Uterus (tissue), 2 donors: ENCODE data around the gene WDR86.

Experiments
- POLR2A ChIP-seq, 2 donors: fragments of 450-650 bp; IDR thresholded peaks; one replicate each; pipeline ENCODE4 v1.6.1; 2016; ENCODE audit warnings: antibody characterized with exemption in 2 of 2, mild to moderate bottlenecking in 1 of 2, moderate library complexity in 1 of 2
- TF ChIP-seq, protein P1 (sequence below), 4 experiments: fragments of 200-600 bp in 2 of 4; fragments of 450-650 bp in 2 of 4; sonication (generic) in 2 of 4; IDR thresholded peaks; one replicate each; pipeline ENCODE4 v1.5.1; 2016 to 2019; ENCODE audit warnings: antibody characterized with exemption in 4 of 4, mild to moderate bottlenecking in 2 of 4, moderate library complexity in 1 of 4

GRCh38 chr7:151435971-151436370 lies 26.1 kb upstream of the WDR86 start:
- TF ChIP-seq, protein P1, sequence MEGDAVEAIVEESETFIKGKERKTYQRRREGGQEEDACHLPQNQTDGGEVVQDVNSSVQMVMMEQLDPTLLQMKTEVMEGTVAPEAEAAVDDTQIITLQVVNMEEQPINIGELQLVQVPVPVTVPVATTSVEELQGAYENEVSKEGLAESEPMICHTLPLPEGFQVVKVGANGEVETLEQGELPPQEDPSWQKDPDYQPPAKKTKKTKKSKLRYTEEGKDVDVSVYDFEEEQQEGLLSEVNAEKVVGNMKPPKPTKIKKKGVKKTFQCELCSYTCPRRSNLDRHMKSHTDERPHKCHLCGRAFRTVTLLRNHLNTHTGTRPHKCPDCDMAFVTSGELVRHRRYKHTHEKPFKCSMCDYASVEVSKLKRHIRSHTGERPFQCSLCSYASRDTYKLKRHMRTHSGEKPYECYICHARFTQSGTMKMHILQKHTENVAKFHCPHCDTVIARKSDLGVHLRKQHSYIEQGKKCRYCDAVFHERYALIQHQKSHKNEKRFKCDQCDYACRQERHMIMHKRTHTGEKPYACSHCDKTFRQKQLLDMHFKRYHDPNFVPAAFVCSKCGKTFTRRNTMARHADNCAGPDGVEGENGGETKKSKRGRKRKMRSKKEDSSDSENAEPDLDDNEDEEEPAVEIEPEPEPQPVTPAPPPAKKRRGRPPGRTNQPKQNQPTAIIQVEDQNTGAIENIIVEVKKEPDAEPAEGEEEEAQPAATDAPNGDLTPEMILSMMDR (IDR thresholded peaks at IDR 0.05): no peak
- no peak for TF ChIP-seq POLR2A (IDR thresholded peaks at IDR 0.05)
